ENCODE measurements around the gene FGG.

Gene FGG

DNA sequence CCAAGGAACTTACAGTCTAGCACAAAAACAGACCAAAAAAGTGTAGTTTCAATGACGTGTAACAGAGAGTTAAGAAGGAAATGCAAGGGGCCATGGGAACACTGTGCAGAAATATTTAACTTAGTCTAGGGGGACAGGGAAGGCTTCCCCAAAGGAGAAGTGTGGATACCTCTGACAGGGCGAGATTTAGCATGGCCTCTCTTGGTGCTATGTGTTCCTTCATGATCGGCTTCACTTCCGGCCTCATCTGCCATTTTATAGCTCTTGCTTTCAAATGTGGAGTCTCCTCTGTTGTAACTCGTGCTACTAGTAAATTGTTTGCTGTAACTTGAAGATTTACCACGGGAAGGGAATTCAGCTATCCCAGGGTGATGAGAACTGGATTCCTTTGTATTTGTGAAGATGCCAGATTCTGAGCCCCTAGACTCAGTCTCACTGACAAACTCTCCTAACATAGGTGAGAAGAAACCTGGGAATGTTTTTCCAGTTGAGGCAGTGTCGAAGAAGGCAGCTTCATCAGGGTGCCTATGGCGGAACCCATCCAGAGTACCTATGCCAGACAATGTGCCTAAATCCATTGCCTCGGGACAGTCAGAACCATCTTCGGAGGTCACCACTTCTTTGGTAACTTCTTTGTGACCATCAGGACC is 27.0 kb downstream of the FGG start:
- no peak for DNase-seq

DNA sequence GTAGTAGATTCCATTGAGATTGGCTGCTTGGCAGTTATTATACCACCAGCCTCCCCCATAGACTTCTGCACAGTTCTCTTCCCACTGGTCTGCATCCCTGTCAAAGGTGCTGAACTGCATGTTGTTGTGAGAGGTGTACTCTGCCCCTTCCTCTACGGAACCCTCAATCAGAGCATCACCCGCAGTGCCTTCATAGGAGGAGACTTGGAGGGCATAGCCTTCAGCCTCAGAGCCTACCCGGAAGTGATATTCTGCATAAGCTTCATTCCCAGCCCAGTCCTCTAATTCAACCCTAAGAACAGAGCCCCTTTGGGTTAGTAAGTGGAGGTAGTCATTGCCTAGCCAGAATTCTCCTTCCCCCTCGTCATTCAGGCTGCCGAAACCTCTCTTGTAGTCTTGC is 28.2 kb downstream of the FGG start:
- no peak for DNase-seq

DNA sequence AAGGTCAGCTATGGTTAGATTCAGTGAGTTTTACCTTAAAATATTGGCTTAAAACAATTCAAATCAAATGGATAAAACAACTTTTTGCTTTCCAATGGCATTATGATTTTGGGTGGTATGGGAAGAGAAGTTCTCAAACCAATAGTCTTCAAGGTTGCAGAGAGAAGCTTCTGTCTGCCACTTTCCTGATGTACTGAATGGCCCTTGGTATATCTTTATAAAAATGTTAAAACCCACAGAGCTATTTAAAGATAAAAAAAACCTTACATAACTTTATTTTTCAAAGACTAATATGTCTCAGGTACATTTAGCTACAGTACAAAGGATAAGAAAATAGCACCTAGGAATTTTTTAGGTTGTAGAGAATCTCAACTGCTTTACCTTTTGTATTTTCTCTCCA is 28.8 kb downstream of the FGG start:
- DNase-seq, result no peak

DNA sequence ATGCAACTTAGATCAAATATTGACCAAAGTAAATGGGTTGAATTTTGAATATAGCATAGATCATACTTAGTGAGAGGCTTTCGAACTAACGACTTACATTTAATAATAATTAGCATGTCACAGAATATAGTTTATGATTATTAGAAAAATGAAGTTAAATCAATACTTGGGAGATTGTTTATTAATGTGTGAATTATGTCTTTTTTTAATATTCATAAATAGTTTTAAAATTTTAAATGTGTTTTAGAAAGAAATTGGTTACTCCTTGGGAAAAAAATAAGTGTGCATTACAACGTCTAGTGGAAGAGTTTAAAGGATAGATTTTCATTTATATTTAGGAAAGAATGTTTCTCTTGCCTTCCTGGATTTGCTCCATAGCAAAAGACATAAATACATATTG is 29.2 kb downstream of the FGG start:
- no peak for DNase-seq

DNA sequence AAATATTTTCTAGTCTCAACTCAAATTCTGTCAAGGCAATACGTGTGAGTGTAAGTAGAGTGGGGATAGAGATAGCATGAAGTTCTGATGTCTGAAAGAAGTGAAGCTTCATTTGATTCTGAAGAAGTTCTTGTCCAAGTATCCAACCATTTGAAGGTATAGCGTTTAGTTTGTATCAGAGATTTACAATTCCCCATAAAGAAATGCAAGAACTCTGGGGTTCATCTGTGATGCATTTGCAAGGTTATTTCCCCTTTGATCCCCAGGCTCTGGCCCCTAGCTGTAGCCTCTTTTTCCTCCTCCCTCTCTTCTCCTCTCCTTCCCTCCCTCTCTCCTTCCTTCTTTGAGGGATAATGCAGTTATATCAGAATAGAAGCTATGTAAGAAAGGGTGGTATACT is 29.7 kb downstream of the FGG start:
- DNase-seq, result no peak

DNA sequence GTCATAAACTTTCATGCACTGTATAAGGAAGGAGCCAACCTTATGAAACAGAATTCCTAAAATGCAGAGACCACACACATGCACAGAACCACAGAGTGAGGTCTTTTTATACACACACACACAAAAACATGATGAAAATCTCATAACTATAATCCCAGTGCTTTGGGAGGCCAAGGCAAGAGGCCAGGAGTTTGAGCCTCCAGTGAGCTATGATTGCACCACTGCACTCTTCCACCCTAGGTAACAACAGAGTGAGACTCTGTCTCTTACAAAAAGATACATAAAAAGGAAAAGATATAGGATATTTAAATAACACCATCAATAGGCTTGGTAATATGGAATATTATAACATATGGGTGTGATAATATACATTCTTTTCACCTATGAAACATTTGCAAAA is 32.5 kb downstream of the FGG start:
- no peak for DNase-seq

DNA sequence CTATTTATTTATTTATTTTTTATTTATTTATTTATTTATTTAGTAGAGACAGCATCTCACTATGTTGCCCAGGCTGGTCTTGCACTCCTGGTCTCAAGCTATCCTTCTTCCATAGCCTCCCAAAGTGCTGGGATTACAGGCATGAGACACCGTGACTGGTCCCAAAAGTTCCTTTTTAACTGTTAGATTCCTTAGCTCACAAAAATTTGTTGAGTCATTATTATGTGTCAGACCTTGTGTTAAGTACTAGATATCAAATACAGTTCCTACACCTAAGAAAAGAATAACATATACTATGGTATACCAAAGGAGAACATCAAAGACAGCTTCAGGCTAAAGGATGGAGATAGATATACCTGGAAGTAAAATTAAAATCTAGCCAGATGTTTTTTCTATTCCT is 33.5 kb downstream of the FGG start:
- no peak for DNase-seq

DNA sequence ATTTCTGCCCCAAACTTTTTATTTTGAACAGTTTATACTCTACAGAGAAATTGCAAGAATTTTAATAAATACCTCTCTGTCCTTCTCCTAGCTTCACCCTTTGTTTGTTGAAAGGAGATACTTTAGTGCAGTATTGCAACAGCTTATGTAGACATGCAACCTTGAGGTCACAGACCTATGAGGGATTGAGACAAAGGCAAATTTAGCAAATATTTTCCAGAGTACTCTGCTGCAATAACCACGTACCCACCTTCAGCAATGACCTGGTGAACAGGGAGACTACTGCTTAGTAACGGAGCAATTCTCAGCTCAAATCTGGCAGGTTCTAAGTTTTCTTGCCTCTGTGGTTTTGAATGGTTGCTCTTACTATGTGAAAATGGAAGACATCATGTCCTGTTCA is 35.1 kb downstream of the FGG start:
- no peak for DNase-seq

DNA sequence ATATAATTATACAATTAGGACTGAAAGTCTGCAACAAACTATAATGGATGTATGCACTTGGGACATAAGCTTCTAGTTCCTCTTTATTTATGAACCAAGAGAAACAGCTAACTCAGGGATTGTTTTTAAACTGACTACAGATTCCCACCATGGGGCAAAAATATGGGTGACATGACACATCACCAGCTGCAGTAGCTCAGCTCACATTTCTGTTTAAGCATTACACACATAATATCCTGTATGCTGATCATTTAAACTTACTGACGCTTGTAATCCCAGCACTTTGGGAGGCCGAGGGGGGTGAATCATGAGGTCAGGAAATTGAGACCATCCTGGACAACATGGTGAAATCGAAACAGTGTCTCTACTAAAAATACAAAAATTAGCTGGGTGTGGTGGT is 38.1 kb downstream of the FGG start:
- DNase-seq, result no peak

DNA sequence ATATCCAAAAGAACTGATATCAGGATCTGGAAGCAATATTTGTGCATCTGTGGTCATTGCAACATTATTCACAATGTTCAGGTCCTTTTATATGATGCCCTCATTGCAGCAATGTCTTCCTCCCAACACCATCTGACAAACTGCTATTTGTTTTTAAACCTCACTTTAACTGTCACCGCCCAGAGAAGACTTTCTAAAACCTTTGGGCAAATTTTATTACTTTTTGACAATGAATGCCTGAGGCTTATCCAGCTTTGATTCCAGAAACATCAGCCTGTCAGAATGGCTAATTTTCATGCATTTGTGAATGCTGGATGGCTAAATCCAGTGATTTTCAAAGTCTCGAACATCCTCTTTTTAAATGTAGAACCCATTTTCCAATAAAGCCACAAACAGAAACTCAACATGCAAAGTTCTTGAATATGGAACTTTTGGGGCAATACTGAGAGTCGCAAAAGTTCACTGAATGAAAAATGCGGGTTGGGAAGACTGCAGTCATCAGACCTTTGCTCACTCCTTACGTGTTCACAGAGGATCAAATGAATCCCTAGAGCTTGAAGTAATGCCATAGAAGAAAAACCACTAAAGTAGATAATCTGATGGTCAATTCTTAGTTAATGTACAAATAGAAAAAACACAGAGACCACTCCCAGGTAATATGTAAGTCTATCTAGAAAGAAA is 39.1 kb downstream of the FGG start:
- no peak for DNase-seq

DNA sequence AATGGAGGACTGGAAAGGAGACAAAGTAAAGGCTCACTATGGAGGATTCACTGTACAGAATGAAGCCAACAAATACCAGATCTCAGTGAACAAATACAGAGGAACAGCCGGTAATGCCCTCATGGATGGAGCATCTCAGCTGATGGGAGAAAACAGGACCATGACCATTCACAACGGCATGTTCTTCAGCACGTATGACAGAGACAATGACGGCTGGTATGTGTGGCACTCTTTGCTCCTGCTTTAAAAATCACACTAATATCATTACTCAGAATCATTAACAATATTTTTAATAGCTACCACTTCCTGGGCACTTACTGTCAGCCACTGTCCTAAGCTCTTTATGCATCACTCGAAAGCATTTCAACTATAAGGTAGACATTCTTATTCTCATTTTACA is 42.9 kb downstream of the FGG start:
- DNase-seq, result no peak

DNA sequence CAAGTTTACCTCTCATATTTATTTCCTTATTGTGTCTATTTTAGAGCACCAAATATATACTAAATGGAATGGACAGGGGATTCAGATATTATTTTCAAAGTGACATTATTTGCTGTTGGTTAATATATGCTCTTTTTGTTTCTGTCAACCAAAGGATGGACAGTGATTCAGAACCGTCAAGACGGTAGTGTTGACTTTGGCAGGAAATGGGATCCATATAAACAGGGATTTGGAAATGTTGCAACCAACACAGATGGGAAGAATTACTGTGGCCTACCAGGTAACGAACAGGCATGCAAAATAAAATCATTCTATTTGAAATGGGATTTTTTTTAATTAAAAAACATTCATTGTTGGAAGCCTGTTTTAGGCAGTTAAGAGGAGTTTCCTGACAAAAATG is 43.4 kb downstream of the FGG start:
- no peak for DNase-seq

DNA sequence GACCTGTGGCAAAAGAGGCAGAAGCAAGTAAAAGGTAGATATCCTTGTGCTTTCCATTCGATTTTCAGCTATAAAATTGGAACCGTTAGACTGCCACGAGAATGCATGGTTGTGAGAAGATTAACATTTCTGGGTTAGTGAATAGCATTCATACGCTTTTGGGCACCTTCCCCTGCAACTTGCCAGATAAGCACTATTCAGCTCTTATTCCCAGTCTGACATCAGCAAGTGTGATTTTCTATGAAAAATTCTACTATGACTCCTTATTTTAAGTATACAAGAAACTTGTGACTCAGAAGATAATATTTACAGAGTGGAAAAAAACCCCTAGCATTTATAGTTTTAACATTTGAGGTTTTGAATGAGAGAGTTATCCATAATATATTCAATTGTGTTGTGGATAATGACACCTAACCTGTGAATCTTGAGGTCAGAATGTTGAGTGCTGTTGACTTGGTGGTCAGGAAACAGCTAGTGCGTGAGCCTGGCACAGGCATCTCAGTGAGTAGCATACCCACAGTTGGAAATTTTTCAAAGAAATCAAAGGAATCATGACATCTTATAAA is 45.7 kb downstream of the FGG start:
- DNase-seq, result no peak

DNA sequence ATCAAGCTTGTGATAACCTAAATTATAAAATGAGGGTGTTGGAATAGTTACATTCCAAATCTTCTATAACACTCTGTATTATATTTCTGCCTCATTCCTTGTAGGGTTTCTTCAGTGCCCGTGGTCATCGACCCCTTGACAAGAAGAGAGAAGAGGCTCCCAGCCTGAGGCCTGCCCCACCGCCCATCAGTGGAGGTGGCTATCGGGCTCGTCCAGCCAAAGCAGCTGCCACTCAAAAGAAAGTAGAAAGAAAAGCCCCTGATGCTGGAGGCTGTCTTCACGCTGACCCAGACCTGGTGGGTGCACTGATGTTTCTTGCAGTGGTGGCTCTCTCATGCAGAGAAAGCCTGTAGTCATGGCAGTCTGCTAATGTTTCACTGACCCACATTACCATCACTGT is 46.8 kb downstream of the FGG start:
- no peak for DNase-seq

DNA sequence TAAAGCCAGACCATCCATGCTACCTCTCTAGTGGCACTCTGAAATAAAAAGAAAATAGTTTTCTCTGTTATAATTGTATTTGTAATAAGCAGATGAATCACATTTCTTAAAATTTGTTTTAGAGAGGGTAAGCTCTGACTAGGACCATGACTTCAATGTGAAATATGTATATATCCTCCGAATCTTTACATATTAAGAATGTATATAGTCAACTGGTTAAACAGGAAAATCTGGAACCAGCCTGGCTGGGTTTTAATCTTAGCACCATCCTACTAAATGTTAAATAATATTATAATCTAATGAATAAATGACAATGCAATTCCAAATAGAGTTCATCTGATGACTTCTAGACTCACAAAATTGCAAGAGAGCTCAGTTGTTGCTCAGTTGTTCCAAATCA is 48.1 kb downstream of the FGG start:
- DNase-seq, result no peak

DNA sequence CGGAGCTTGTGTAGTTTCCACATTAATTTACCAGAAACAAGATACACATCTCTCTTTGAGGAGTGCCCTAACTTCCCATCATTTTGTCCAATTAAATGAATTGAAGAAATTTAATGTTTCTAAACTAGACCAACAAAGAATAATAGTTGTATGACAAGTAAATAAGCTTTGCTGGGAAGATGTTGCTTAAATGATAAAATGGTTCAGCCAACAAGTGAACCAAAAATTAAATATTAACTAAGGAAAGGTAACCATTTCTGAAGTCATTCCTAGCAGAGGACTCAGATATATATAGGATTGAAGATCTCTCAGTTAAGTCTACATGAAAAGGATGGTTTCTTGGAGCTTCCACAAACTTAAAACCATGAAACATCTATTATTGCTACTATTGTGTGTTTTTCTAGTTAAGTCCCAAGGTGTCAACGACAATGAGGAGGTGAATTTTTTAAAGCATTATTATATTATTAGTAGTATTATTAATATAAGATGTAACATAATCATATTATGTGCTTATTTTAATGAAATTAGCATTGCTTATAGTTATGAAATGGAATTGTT is 49.7 kb downstream of the FGG start, which contains the start of gene FGB:
Gene FGB, plus strand, starts transcription at position 315 of the 558 bp plus-strand sequence. Its CDS starts 8 bp downstream, at position 323.
- no peak for DNase-seq

DNA sequence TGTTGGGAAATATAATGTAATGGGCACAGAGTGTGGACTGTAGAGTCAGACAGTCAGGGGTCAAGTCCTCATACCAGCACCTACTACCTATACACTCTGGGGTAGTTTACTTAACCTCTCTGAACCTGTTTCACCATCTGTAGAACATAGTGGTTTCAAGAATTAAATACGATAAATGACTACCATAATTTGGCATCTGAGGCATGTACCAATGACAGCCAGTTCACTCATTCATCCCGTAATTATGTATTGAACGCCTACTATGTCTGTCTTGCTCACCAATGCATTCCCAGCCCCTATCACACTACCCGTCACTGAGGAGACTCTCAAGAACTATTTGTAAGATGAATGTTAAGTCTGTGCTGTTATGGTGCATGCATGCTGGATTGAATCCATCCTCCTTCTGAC is 51.6 kb downstream of the FGG start:
- no peak for DNase-seq

DNA sequence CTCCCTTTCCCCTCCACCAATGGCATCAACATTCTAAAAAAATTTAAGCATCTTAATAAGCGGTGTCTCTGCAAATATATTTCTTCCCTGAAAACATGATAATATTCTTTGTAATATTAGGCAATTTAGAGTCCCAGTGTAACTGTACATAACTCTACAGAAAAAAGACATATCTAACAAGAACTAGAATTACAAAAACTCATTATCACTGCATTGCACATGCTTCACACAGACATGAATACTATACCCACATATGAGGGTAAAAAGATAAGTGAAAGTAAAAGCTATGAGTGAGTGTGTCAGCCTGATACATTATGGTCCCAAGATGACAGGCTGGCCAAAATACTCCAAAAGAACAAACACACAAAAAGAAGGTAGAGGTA is 52.0 kb downstream of the FGG start:
- DNase-seq, result no peak

DNA sequence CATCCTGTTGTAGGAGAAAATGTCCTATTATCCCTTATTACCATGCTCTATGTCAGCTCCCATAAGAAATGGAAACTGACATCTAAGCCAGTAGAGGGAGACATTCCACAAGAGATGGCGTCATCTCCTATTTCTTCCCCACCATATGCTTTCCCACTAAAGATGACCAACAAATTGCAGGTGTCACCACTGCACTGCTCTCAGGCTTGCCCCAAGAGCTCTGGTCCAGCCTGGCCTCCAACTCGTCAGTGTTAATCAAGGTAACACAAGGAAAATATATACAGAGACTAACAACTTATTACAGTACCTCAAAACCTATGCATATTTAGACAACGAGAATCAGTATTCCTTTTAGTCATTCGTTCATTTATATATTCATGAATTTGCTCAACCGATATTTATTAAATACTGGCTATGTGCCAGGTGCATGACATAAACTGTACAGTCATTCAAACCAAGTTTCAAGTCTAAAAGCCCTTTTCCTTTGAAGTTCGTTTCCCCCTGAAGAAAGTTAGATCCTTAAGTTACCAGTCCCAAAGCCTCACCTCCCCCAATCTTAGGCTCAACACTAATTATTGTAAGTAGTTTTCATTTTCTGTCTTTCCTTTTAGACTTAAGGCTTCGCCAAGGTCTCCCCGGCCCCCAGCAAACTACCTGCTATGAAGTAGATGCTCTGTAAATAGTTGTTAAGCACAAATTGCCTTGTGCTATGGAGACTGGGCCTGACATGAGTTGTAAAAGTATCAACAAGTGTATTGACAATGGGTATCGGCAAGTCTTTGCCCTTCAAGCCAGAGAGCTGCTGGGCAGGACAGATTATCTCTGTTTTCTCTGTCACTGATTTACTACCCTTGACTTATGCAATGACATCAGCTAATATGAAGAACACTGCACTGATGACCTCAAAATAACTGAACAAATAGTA is 52.7 kb downstream of the FGG start:
- DNase-seq, result no peak

DNA sequence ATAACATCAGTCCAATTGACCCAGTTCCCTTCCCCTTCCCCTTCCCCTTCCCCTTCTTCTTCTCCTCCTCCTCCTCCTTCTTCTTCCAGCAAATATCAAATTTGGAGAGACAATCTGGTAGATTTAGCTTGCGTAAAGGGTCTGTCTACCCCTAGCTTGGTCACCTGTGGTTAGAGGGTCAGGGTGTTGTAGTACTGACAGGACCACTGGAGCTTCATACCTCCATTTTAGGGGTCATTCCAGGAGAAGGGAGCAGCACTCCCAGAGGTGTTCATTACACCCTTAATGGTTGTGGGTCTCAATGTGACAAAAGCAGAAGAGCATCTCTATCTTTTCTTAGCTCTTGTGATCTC is 53.3 kb downstream of the FGG start:
- no peak for DNase-seq
